GM19023 (cell line): ENCODE data around the gene TULP1.
"Not testable (repeated sequence)": the region's sequence is repeated elsewhere in the genome, so short reads cannot be mapped to it uniquely, and the experiment has no call there.

Source experiments
- ATAC-seq: cut with Tn5 transposase; IDR thresholded peaks from one replicate; pipeline ENCODE4 v1.9.1; 2021; ENCODE audit warnings: mild to moderate bottlenecking, moderate library complexity; ENCODE audit not compliant: unreplicated experiment

The TULP1 gene

GRCh38 chr6:35522151-35522550 lies 9.5 kb upstream of the TULP1 start:
- ATAC-seq: no peak

DNA sequence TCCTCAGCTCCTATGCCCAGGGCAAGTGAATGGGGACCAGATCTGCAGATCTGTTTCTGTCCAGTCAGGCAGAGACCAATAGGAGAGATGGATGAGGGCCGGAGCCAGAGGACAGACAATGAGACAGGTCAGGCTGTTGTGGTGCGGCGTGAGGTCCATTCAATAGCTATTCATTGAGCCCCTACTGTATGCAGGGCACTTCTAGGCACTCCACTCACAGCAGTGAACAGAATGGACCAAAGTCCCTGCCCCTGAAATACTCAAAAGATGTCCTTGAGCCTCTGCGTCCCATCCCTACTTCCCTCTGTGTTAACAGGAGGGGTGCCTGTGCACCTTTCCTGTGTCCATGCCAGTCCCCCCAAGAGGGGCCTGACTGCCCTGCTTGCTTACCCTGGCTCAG lies 8.5 kb upstream of the TULP1 start:
- no peak for ATAC-seq

DNA sequence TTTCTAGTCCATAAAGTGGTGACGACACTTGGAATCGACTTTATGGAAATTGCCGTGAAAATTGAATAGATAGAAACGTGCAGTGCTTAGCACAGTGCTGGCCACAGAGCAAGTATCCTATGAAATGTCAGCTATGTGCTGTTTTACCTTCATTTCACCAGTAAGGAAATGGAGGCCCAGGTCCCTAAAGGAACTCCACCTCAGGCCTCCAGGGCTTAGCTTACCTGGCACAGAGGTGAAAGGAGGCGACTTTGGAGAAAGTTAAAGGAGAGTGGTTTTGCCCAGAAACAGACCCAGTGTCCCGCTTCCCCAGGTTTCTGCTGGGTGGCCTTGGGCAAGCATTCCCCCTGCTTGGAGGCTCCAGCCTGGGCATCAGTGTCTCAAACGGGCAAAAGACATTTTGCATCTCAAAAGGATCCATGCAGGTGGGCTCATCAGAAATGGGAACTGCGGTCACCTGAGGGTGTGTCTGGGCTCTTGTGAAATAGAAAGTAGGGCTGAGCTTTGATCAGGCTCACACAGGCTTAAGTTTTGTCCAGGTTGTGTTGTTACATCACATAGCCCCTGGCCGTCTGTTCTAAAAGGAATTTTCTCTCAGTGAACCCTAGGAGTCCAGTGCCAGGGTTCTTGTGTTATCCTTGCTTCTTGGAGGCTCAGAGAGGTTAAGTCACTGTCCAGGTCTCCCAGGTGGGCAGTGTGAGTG lies 6.8 kb upstream of the TULP1 start:
- ATAC-seq: no peak

DNA sequence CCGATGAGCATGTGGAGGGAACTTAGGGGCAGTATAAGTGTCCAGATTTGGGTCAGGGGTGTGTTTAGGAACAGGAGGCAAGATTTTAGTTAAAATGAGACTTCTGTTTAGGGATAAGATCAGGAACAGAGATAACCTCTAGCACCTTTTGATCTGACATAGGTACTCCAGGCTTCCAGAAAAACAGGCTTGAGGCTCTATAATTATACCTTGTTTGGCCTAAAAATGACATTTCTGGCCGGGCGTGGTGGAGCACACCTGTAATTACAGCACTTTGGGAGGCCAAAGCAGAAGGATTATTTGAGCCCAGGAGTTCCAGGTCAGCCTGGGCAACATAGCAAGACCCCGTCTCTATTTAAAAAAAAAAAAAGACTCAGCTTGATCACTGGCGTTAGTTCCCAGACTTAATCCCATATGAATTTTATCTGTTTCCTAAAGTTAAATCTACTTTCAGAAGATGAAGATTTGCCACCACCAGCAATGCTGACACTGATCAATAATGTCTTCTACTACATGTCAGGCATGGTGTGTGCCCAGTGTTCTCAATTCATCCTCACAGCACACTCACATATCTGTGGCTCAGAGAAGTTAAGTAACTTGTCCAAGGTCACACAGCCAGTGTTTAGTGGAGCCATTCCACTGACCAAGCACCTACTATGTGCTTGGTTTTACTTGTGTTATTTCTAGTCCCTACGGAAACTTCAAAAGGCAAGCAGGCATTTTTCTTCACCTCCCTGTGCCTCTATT lies 6.0 kb upstream of the TULP1 start:
- ATAC-seq: no peak

DNA sequence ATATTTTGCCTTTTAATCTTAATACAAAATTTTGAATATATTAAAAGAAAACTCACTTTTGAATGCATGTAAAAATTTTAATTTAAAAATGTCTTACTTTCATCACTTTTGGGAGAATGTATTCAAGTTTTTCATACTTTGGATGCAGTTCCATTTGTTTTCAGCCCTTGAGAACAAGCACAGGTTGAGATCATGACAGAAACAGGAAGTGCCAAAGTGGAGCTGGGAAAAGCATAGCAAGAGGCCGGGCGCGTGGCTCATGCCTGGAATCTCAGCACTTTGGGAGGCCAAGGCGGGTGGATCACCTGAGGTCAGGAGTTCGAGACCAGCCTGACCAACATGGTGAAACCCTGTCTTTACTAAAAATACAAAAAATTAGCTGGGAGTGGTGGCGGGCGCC lies 5.3 kb upstream of the TULP1 start:
- not testable (repeated sequence) for ATAC-seq

- ATAC-seq: no peak
These were observed 4.0 kb upstream of the TULP1 start for GRCh38 chr6:35516712-35517111.

DNA sequence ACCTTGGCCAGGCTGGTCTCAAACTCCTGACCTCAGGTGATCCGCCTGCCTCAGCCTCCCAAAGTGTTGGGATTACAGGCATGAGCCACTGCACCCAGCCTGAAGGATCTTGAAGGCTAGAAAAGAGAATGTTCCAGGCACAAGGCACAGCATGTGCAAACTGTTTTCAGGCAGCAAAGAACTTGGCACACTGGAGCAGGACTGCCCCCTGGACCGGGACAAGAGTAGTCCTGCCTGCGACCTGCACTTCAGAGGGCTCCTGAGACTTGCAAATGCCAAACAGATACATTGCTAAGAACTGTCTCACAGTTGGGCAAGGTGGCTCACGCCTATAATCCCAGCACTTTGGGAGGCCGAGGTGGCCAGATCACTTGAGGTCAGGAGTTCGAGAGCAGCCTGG lies 3.2 kb upstream of the TULP1 start:
- not testable (repeated sequence) for ATAC-seq

DNA sequence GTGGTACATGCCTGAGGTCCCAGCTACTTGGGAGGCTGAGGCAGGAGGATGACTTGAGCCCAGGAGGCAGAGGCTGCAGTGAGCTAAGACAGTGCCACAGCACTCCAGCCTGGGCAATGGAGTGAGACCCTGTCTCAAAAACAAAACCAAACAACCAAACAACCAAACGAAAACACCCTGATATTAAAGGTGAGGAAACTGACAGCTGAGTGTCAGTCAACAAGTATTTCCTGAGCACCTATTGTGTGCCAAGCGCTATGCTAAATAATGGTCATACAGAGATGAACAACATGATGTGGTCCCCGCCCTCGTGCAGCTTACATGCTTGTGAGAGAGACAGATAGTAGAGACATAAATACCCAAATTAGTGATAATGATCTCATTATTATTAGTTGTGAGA lies 1.9 kb upstream of the TULP1 start:
- ATAC-seq: no peak

DNA sequence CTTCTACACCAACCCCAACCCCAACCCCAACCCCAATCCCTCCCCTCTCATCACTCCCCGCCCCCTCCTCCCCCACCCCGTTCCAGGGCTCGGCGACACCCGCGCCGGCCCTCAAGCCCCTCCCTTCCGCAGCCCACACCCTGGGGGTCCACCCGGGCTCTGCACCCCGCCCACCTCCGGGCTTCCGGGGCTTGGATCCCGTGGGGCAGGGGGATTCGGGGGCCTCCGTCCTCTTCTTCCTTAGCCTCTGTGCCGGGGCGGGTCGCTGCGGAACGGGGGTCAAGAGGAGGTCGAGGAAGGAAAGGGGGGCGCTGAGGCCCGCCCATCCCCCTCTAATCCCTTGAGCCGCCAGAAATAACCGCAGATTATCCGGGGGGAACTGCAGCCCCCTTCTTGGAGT lies 690 bp downstream of the TULP1 start:
- no peak for ATAC-seq

- no peak for ATAC-seq
These were observed 1.1 kb downstream of the TULP1 start for GRCh38 chr6:35511562-35511941.

GRCh38 chr6:35510916-35511561 lies 1.7 kb downstream of the TULP1 start:
- ATAC-seq: no peak

- no peak for ATAC-seq
These were observed 4.2 kb downstream of the TULP1 start for GRCh38 chr6:35508542-35508941.

GRCh38 chr6:35508027-35508426 lies 4.7 kb downstream of the TULP1 start:
- no peak for ATAC-seq

DNA sequence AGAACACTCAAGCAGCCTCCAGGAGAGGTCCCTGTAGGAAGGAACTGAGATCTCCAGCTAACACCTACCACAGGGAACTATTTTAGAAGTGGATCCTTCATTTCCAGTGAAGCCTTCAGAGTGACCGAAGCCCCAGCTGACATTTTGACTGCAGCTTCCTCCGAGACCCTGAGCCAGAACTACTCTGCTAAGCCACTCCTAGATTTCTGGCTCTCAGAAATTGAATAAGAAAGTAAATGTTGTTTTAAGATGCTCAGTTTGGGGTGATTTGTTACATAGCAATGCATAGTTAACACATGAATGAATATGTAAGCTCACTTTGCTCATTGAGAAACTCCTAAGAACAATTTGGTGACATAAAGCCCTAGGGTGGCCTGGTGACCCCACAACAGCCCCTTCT lies 5.5 kb downstream of the TULP1 start:
- no peak for ATAC-seq

GRCh38 chr6:35506536-35506935 lies 6.2 kb downstream of the TULP1 start:
- ATAC-seq: no peak

DNA sequence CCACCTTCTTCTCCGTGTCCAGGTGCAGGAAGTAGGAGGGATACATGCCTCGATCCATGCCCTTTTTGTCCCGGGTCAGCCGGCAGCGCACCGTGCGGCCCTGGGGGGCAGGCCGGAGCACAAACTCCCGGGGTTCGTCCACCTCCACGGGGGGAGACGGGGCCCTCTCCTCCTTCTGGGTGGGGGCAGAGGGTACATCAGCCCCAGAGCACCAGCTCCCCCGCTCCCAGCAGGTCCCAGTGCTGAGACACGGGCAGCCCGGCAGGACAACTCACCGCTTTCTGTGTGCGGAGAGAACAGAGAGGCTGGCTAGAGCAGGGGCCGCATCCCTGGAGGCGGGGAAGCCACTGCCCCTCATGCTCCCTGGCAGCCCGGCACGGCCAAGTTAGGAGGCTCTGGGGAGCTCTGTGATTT lies 6.7 kb downstream of the TULP1 start:
- no peak for ATAC-seq

GRCh38 chr6:35503534-35503933 lies 9.2 kb downstream of the TULP1 start:
- no peak for ATAC-seq

GRCh38 chr6:35501784-35502183 lies 10.9 kb downstream of the TULP1 start:
- no peak for ATAC-seq

- no peak for ATAC-seq
These were observed 11.9 kb downstream of the TULP1 start for GRCh38 chr6:35500782-35501181.

- no peak for ATAC-seq
These were observed 13.3 kb downstream of the TULP1 start for GRCh38 chr6:35499372-35499771.

DNA sequence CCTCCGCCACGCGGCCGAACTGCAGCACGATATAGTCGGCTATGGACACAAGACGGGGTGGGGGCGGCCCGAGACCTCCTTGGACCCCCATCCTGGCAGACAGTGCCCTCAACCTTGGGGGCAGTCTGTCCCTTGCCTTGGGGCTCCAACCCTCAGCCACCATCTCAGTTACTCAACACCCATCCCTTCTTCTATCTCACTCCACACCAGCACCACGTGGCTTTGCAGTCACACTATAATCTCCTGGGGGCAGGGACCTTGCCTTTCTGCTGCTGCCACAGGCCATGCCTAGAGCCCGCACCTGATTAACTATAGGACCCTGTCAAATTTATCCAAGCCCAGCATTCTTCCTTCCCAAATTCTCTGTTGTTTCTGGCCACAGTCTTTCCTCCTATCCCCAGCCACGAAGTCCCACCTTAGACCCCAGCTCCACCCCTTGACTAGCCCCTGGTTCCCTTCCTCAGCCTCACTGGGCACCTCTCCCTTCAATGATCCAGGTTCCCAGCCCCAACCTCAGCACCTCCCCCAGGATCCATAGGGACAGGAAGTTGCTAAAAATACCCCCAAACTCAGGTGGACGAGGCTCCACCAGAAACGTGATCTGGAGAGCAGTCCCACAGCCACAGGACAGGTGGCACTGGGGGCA lies 14.2 kb downstream of the TULP1 start:
- ATAC-seq: no peak
